NCI-H1417 treated with DMSO at 0.1 percent for 48 hours (cell line): ENCODE results near the gene FGGY.
"Not testable (repeated sequence)": the region's sequence is repeated elsewhere in the genome, so short reads cannot be mapped to it uniquely, and the experiment has no call there.

Source experiments
- DNase-seq: peaks from one replicate; lab custom pipeline; 2025; lab: John Stamatoyannopoulos, UW

FGGY gene

DNA sequence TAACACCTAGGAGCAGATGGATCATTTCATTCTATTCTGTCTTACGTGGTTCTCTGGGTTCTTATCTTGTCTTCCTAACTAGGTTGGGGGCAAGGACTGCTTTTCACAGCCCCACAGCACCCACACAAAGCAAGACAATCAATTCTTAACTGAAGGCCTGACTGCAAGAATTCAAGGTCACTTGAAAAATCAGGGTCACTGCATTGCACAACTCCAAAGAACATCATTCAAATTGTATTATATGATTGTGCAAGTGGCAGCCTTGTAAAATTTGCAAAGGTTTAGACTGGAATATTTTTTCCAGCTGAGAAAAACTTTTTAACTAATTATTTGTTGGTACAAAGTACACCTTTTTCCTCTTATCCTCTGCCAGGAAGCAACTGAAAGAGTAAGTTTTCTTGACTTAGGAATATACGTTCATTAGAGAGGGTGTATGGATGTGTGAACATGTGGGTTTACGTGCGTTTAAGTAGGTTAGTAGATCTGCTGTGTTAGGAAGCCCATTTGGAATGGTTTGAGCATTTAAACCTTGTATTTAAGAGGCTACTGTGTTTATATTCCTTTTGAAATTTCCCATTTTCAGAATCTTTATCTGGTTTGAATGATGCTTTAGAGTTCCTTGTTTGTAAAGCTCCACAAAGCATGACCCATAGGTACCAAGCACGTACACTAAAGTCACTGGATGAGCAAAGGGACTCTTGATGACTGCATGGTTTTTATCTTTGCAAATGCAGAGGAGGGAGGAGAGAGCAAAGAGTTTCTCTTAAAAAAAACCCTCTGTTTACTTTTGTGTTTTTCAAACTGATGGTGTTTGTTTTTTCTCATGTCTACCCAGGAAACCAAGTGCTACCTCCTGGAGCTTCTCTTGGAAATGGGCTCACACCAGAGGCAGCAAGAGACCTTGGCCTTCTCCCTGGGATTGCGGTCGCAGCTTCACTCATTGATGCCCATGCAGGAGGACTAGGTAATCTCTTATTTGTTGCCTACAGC is 214.9 kb downstream of the FGGY start:
- no peak for DNase-seq

DNA sequence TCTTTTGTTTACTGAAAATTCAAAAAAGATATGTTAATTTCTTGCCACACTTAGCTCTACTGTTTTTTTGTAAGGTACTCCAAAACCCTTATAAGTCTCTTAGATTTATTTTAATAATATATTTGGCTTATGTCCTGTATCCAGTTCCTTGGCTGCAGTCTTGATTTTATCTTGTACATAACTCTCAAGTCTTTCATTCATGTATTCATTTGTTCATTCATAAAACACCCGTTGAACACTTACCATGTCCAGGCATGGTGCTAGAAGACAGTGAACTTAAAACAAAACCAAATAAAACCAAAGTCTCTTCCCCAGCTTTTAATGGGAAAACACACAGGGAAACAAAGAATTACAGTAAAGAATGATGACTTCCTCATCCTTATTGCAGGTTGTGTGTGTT is 215.8 kb downstream of the FGGY start:
- no peak for DNase-seq

DNA sequence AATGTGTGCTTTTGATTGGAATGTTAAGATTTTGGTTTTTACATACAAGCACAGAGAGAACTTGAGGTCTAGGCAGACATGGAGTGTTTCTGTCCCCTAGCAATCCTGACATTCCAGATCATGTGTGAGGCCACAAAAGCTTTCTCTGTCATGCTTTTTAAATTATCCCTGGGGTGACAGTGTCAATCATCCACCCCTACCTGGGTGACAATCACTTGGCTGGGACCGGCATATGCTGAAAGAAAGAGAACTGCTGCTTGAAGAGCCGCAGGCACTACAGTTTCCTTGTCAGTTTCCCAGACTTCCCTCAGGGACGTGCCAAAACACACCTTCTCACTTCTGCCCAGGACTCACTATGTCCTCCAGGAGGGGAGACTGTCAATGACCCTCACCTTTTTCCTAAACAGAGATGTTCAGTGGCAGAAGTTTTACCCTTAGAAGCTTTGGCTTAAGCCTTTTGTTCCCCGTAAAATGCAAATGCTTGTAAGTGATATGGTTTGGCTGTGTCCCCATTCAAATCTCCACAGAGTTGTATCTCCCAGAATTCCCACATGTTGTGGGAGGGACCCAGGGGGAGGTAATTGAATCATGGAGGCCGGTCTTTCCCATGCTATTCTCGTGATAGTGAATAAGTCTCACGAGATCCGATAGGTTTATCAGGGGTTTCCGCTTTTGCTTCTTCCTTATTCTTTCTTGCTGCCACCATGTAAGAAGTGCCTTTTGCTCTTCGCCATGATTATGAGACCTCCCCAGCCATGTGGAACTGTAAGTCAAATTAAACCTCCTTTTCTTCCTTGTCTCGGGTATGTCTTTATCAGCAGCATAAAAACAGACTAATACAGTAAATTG is 217.4 kb downstream of the FGGY start:
- no peak for DNase-seq

DNA sequence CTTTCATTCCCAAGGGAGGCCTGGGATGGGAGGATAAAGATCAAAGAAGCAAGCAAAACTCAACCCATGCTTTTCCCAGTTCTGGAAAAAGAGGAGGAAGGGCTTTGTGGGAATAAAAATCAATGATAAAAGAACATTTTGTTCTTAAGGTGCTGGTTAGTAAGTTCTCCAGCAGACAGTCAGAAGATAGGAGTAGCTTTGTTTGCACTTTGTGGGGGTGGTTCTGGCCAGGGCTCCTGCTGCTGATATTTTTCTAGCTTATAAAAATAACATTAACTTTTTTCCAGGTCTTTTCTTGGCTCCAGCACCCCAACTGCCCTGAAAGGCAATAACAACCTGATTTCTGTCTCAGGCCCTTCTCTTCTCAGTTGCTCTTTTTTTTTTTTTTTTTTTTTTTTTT is 220.0 kb downstream of the FGGY start:
- DNase-seq: no peak

DNA sequence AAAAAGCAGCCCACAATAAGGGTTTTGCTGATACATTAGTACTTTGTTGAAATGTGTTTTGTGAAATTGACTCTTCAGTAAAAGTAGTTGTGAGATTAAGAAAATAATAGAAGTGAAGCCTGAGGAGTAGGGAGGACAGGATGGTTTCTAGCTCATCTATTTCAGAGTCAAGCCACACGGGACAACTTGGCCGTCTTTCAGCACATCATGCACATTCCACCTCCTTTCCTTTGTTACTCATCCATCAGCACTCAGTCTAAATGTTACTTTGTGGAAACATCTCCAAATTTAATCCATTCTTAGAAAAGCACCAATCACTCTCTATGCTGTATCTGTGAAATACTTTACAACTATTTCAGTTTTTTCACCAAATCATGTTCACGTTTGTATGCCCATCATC is 223.3 kb downstream of the FGGY start:
- no peak for DNase-seq

DNA sequence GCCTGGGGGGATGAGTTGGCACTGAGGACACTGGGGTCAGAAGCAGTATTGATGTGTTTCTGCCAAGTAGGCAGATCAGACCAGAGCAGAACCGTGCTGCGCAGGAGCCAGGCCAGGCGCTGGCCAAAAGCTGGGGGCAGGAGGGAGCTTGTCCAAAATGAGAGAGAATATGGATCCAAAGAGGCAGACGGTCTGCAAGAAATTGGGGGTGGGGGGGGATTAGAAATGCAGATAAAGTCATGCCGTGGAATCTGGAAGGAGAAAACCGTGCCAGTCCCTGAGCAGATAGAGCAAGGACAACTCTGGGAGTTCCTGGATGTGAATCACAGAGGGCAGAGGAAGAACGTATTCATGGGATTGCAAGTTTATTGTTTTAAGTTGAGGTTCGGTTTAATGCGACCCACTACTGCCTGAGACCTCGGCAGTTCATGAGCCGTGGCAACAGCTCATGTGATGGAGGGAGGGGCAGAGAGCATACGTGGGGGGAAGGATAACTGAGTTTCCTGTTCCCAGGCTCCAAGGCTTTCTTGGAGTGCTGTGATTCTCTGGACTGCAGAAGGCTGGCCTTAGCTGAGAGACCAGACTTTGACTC is 224.0 kb downstream of the FGGY start:
- DNase-seq: no peak

DNA sequence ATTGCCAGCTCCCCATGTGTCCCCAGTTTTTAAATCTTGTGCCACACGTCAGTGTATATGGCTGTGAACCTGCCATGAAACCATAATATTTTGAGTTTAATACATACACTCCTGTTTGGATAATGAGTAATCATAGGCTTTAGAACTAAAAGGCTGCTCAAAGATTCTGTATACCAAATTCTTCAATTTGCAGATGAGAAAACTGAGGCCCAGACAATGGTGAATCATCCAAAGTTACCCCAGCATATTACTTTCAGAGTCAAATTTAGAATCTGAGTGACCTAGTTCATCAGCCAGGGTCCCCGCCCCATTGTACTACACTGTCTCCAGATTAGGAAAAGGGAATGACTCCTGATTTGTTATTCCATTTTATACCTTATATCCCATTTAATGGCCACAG is 224.6 kb downstream of the FGGY start:
- DNase-seq: no peak

DNA sequence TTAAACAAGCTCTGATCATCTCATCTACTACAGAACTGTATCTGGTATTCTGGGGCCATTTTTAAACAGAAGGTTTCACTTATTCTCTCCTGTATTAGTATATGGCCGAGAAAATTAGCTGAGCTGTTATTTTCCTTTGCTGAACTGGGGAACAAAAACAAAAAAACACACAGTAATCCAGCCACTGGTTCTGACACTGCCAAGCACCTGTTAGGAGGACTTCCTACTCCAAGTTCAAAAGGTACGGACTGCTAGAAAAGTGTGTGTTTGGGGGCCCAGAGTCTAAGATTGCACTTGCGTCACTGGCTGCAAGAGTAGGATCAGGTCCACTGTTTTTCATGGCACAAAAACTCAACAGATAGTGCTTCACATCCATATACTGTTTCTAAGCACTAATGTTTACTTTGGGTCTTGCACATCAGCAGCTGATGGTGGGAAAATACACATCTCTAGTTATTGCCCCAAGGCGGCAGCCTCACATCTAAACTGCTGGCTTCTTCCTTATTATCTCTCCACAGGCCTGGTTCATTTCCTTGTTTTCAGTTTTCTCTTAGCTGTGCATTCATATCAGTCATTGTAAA is 226.1 kb downstream of the FGGY start:
- no peak for DNase-seq

DNA sequence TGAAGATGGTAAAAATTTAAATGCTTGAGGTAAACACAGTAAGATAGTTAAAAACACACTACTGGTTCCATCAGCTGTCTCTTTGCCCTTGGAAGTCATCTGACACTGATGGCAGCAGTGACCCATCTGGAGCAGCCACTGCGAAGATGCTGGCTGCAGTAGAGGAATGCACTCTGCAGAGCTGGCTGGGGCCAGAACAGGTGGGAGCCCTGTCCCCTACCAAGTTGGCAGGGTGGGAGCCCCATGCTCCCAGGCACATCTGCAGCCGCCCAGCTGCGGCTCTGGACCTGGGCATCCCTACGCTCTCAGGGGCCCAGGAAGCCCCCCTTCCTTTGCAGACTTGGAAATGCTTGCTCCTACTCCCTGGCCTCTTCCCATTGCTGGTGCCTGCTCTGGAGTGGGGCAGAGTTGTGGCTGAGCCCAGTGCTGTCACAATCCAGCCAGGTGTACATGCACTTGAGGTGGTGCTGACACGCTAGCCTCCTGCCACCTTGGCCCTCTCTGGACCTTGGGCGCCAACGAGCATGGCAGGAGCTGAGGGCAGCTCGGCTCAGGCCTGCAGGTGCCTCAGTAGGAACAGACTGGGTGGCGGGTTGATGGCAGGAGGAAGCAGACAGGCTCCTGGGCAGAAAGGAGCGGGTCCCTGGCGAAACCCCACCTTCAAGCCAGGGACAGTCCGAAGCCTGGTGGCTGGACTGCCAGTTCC is 227.0 kb downstream of the FGGY start:
- DNase-seq: no peak

DNA sequence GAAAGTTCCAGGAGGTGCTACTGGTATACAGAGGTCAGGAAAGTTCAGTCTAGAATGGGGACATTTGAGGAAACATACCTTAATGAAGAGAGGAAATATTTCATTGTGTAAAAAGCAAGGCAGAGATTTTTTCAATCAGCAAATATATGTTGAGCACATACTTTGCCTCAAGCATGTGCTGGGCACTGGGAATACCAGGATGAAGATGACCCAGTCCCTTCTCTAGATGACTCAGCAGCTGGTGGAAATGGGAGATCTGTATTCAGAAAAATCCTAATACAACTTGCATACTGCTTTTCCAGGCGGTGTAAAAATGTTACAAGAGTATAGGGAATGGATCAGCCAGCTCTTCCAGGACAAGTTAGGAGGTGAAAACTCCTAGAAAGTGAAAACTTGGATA is 229.3 kb downstream of the FGGY start:
- DNase-seq: no peak

DNA sequence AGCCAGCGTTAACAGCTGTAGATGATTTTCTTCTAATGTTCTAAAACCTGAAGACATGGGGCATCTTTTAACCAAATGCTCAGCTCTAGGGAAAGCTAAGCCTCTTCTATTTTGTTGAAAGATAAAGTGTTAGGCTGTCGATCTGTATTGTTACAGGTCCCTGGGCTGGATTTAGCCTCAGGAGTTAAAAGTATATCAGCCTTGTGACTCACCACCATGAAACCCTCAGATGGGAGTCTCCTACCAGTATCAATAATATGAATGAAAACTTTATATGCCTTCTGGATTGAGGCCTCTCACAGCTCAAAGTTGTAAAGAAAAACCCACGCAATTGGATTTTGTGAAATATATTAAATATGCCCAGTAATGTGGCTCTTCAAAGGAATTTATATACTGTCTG is 231.6 kb downstream of the FGGY start:
- no peak for DNase-seq

DNA sequence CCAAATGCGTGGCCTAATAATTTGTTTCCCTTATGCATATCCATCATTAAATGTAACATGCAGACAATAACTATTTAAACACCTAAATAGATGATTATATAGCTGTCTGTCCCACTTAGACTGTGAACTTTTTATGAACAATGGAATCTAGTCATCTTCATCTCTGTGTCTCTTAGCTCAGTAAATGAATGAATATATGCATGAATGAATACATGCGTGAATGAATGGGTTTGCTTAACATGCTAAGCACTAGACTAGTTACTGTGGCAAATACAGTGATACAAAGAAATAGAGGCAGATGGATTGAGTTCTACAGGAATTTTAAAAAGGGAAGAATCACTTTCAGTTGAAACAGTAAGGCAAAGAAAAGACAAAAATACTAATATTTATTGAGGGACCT is 232.0 kb downstream of the FGGY start:
- no peak for DNase-seq

DNA sequence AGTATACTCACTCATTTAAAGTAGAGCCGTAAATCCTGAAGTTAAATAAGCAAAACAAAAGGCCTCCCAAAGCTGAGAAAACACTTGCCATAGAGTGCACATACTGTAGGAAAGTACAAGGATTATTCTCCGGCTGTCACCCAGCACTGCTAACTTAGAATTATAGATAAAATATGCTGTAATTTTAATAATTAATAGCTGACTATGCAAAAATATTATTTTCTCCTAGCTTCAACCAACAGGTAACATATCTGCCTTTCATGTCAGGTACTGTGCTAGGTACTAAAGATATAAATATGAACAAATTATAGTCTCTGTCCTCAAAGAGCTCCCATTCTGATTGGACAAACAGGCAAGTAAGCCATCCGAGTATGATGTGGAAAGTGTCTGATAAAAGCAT is 233.2 kb downstream of the FGGY start:
- no peak for DNase-seq

DNA sequence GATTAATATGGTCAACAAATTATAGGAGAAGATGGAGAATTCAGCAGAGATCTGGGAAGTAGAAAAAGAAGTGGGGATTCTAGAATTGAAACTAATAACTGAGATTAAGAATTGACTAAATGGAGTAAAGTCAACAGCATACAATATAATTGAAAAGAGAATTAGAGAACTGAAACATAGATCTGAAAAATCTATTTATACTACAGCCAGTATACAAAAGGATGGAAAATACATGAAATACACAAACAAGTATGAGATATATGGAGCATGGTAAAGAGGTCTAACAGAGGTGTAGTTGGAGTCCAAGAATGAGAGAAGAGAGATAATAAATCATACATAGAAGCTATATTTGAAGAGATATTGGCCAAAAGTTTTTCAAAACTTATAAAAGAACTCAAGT is 235.2 kb downstream of the FGGY start:
- DNase-seq: no peak

DNA sequence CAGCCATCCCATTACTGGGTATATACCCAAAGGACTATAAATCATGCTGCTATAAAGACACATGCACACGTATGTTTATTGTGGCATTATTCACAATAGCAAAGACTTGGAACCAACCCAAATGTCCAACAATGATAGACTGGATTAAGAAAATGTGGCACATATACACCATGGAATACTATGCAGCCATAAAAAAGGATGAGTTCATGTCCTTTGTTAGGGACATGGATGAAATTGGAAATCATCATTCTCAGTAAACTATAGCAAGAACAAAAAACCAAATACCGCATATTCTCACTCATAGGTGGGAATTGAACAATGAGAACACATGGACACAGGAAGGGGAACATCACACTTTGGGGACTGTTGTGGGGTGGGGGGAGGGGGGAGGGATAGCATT is 241.6 kb downstream of the FGGY start:
- DNase-seq: not testable (repeated sequence)

DNA sequence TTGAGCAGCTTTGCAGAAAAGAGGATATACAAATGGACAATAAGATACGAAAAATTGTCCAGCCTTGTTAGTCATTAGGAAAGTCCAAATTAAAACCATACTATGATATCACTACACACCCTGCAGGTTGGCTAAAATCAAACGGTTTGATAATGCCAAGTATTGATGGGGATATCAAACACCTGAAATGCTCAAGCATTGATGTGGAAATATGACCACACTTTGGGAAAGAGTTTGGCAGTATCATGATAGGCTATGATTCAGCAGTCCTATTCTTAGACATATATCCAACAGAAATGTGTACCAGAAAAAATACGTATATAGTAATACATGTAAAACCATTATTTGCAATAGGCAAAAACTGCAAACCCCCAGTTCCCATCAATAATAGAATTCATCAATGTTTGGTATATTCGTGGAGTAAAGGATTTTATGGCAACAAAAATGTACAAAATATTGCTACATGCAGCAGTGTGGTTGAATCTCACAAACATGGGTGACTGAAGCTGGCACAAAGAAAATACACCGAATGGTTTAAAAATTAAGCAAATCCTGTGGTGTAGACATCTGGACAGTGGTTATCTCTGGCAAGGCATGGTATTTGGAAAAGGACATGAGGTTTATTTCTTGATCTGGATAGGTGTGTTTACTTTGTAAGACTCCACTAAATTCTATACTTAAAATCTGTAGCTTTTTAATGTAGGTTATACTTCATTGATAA is 243.2 kb downstream of the FGGY start:
- DNase-seq: no peak

DNA sequence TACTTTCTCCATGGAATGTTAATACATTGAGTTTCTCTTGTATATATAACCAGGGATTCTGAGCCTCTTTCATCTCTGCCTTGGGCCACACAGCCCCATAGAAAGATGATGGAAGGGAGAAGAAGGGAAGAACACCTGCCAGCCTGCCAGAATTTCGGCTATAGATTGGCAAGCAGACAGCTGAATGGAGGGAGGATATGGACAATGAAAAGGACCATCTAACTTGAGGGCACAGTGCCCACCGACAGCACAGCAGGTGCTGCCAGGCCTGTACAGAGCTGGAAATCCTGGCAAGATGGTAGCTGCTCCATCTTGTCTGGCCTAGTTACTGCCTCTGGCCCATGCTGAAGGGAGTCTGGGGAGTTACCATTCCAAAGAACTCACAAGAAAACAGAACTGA is 244.3 kb downstream of the FGGY start:
- no peak for DNase-seq

DNA sequence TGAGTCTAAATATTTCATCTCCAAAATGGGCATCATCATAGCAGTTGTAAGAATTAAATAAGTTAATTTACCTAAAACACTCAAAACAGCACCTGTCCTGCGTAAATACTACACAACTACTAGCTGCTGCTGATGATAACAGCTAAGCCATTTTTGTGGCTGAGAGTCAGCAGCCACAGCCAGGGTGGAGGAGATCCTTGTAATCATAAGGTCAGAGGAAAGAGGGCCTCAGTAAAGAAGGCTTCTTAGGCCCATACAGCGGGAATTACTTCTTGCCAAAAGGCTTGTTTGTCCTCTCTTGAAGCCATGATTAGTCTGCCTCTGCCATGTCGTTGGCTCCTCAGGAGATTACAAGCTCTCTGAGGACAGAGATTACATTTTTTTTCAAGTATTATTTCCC is 245.0 kb downstream of the FGGY start:
- DNase-seq: no peak

DNA sequence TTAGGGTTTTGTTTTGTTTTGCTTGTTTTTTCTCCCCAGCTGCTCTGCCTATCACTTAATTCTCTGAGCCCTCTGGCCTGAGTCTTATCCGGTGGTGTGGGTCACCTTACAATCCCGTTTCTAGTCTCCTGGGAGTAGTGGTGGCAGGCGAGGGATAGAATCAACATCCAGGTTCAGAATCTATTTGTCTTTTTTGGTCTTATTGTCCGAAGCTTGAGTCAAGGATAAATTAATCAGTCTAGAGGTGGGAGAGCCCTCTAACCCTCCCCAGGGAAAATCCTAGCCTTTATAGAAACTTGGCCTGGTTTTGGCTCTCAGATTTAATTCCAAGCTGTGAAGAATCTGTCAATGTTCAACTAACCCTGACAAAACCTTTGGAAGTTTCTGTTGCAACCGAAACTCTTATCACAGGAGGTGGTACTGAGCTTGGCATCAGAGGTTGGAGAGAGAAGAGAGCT is 246.3 kb downstream of the FGGY start:
- DNase-seq: no peak

DNA sequence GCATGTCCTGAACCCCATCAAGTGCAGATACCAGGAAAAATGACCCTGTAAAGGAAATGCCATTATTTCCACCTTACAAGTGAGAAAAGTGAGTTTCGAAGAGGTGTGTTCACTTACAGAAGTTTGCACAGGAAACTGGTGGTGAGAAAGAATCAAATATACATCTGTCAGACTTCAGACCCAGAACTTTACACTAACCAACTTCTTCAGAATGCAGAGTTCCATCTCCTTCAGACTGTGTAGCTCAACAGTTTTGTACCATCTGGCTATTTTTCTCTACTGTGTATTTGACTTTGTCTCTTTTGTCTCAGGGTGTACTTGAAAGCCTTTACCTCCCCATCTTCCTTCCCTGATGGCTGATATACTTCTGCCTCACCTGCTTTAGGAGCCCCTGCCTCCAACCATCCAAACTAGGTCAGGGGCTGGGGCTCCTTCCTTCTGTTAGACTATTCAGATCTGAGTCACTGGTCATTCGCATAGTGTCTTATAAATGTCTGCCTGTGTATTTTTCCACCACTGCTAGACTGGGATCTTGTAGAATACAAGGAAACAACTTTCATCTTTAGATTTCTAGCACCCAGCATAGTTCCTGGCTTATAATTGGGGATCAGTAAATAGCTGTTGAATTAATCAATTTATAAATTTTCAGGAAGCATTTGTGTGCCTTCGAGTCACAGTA is 247.9 kb downstream of the FGGY start:
- no peak for DNase-seq
